HG02678 (cell line): ENCODE data around the gene PDSS1.

Experiments used
- ATAC-seq: cut with Tn5 transposase; IDR thresholded peaks from one replicate; pipeline ENCODE4 v1.9.1; 2021; ENCODE audit warnings: mild to moderate bottlenecking, moderate library complexity; ENCODE audit not compliant: unreplicated experiment

PDSS1 gene

GRCh38 chr10:26792758-26793495 is 95.4 kb downstream of the PDSS1 start:
- no peak for ATAC-seq
